Measurements from ENCODE around the gene IKZF2. TPM values are rescaled to one million over a fixed set of nuclear protein-coding genes. Genes with fewer than 3 reads are reported as not detected.
A peak's percentile ranks its signal among the peaks of the same experiment; 100 is the strongest.

The IKZF2 gene
- total and polyA plus RNA-seq, 2 of the 4 experiments (the other 2 are of a cell fraction), result 2.1 to 25.5 TPM

DNA sequence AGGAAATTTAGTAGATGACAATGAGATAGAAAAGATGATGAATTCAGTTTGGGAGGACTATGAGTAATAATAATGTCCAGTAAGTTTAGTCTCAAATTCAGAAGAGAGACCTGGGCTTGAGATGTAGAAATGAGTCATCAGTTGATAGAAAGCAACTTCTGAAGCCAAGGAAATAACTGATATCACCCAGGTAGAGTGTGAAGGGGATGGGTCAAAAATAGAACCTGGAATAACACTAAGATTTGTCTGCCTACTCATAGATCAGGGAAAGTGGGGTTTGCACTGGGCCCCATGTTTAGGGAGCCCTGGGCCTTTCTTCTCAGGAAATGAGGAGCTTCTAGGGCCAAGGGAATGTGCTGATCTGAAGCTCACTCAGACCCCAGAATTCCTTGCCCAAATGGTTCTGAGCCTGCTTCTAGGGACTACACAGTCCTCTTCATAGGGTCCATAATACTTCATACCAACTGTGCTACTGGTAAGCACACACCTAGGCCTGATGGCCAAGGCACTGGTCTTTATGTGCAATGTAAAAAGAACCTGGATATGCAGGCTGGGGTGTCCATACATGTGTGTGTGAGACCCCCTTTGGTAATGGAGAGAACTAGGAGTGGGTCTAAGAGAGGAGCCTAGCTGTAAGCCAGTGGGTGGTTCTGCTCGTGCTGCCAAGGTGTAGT lies 141.2 kb downstream of the IKZF2 start:
- H3K4me2 ChIP-seq (ENCODE audit: low read depth, low read length), result no peak overlapping the region
- no peak overlapping the region for H2AFZ ChIP-seq (replicated peaks; ENCODE audit: low read length, poor library complexity)
- no peak overlapping the region for H2AK5ac ChIP-seq (ENCODE audit: low read depth, low read length)
- ATAC-seq (ENCODE audit: low read depth), result no peak
- H3K9me3 ChIP-seq (ENCODE audit: control insufficient read depth, insufficient read depth, low read length), result no peaks in the 10 kb centered on the region
- no peak overlapping the region for H3K4me3 ChIP-seq (ENCODE audit: insufficient read depth, low read depth, low read length)
- no peak overlapping the region for H2BK120ac ChIP-seq (ENCODE audit: low read depth, low read length)
- no peaks in the 10 kb centered on the region for H3K4me1 ChIP-seq (ENCODE audit: control insufficient read depth, insufficient read depth, low read length)
- H3K4ac ChIP-seq (ENCODE audit: low read depth, low read length), result no peak overlapping the region
- H4K20me1 ChIP-seq (ENCODE audit: insufficient read depth, low read length), result no peaks in the 10 kb centered on the region
- H2BK5ac ChIP-seq (ENCODE audit: low read depth, low read length, poor library complexity, severe bottlenecking), result no peak overlapping the region
- H3K18ac ChIP-seq (ENCODE audit: low read depth, low read length), result no peak overlapping the region
- no peak overlapping the region for H4K91ac ChIP-seq (ENCODE audit: insufficient read depth, low read depth, low read length)
- POLR2A ChIA-PET (ENCODE audit: unreplicated experiment), result no interaction called here
- no peak overlapping the region for H2AK9ac ChIP-seq (replicated peaks; ENCODE audit: low read depth, low read length, poor library complexity)
- no peaks in the 10 kb centered on the region for H3K27me3 ChIP-seq (ENCODE audit: control insufficient read depth, insufficient read depth, low read length)
- no peaks in the 10 kb centered on the region for H3K79me1 ChIP-seq (ENCODE audit: low read depth in 1 of 2, low read length in 2 of 2)
- H3K9ac ChIP-seq (ENCODE audit: low read depth, low read length), result no peak overlapping the region
- no peaks in the 10 kb centered on the region for H3K9me1 ChIP-seq (ENCODE audit: insufficient read depth, low read length)
- BruUV-seq (replicated peaks), result no TSS peak
- H2BK15ac ChIP-seq (ENCODE audit: low read depth, low read length), result no peak overlapping the region
- dilution Hi-C loops (cut with HindIII; ENCODE audit: low sequenced_read_pairs, unreplicated experiment), result no loop called here
- peaks cover 2% of the 10 kb centered on the region; the same call in 1 of the 2 replicates for H3K36me3 ChIP-seq (ENCODE audit: control insufficient read depth, insufficient read depth, low read length)
- no peak for DNase-seq
- in situ Hi-C loops (cut with MboI; ENCODE audit: low sequenced_read_pairs), result no loop called here
- no CpG with 5 or more reads among the region's 1 CpG for WGBS, 2 experiments (ENCODE audit: extremely low coverage in 2 of 2, insufficient read length in 1 of 2)
- TF ChIP-seq CEBPB (IDR thresholded peaks at IDR 0.05; ENCODE audit: low read depth, low read length) (no peak), BHLHE40 (IDR thresholded peaks at IDR 0.05; ENCODE audit: low read depth, low read length) (no peak), RFX5 (IDR thresholded peaks at IDR 0.05; ENCODE audit: low read depth, low read length) (no peak), RAD21 (IDR thresholded peaks at IDR 0.05; ENCODE audit: low read length) (no peak), FOS (IDR thresholded peaks at IDR 0.05; ENCODE audit: low read depth, low read length) (no peak), MXI1 (IDR thresholded peaks at IDR 0.05; ENCODE audit: borderline replicate concordance, low read depth, low read length) (no peak), MAZ (IDR thresholded peaks at IDR 0.05; ENCODE audit: borderline replicate concordance, low read depth, low read length) (no peak), RCOR1 (IDR thresholded peaks at IDR 0.05; ENCODE audit: insufficient replicate concordance, low read length) (no peak), CHD1 (IDR thresholded peaks at IDR 0.05; ENCODE audit: low read depth, low read length) (no peak)
- TF ChIP-seq, protein P1, sequence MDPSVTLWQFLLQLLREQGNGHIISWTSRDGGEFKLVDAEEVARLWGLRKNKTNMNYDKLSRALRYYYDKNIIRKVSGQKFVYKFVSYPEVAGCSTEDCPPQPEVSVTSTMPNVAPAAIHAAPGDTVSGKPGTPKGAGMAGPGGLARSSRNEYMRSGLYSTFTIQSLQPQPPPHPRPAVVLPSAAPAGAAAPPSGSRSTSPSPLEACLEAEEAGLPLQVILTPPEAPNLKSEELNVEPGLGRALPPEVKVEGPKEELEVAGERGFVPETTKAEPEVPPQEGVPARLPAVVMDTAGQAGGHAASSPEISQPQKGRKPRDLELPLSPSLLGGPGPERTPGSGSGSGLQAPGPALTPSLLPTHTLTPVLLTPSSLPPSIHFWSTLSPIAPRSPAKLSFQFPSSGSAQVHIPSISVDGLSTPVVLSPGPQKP (IDR thresholded peaks at IDR 0.05; ENCODE audit: borderline replicate concordance, low read depth, low read length), result no peak
- TF ChIP-seq, protein P2, sequence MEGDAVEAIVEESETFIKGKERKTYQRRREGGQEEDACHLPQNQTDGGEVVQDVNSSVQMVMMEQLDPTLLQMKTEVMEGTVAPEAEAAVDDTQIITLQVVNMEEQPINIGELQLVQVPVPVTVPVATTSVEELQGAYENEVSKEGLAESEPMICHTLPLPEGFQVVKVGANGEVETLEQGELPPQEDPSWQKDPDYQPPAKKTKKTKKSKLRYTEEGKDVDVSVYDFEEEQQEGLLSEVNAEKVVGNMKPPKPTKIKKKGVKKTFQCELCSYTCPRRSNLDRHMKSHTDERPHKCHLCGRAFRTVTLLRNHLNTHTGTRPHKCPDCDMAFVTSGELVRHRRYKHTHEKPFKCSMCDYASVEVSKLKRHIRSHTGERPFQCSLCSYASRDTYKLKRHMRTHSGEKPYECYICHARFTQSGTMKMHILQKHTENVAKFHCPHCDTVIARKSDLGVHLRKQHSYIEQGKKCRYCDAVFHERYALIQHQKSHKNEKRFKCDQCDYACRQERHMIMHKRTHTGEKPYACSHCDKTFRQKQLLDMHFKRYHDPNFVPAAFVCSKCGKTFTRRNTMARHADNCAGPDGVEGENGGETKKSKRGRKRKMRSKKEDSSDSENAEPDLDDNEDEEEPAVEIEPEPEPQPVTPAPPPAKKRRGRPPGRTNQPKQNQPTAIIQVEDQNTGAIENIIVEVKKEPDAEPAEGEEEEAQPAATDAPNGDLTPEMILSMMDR (conservative IDR thresholded peaks at IDR 0.05; ENCODE audit: low read depth, low read length), result no peak
- no peak overlapping the region for H3K14ac ChIP-seq (replicated peaks; ENCODE audit: low read depth, low read length)
- no peak overlapping the region for H2BK20ac ChIP-seq (ENCODE audit: low read depth, low read length)
- H3K56ac ChIP-seq (ENCODE audit: extremely low read depth, insufficient read depth, low read length), result no peak overlapping the region
- no peak overlapping the region for H3K27ac ChIP-seq (ENCODE audit: insufficient read depth, low read length)
- CTCF ChIA-PET, result no interaction called here
- no peak overlapping the region for H3K23ac ChIP-seq (ENCODE audit: low read depth, low read length)
- intact Hi-C loops (cut with micrococcal nuclease), result no loop called here
- no peak overlapping the region for H4K5ac ChIP-seq (ENCODE audit: low read depth, low read length)
- H4K8ac ChIP-seq (ENCODE audit: low read depth in 2 of 2, low read length in 2 of 2), result 0 out of 4 replicates have a peak overlapping the region, but pooled peaks of 1 of the 2 experiments have one; percentile 7

Data from IMR-90 (cell line).